Ovary (tissue), 9 donors: ENCODE measurements around the gene C5orf15. TPM values are rescaled to one million over a fixed set of nuclear protein-coding genes. Genes with fewer than 3 reads are reported as not detected.
A peak's percentile ranks its signal among the peaks of the same experiment; 100 is the strongest.

Source experiments
- DNase-seq, 5 donors: peaks; one replicate each; pipeline ENCODE4 v3.0.0-alpha.2; 2019 to 2020
- H3K27ac ChIP-seq, 2 donors: fragments of 200-600 bp; one replicate each; pipeline versions ENCODE4 v1.5.1 to v1.8.0; 2019 to 2022
- H3K27me3 ChIP-seq: fragments of 200-600 bp; one replicate; pipeline ENCODE4 v1.8.0; 2022
- H3K36me3 ChIP-seq: fragments of 200-600 bp; sonication (generic); one replicate; pipeline ENCODE4 v1.5.1; 2019
- H3K4me1 ChIP-seq: one replicate; pipeline ENCODE4 v1.8.1; 2013; ENCODE audit warnings: mild to moderate bottlenecking, moderate library complexity; ENCODE audit not compliant: insufficient read depth
- H3K4me3 ChIP-seq: fragments of 200-600 bp; sonication (generic); one replicate; pipeline ENCODE4 v1.5.1; 2017
- H3K9me3 ChIP-seq, 2 donors: fragments of 200-600 bp in 1 of 2; sonication (generic) in 1 of 2; one replicate each; pipeline versions ENCODE4 v1.5.1 to v1.8.1; 2013 to 2019; ENCODE audit warnings: mild to moderate bottlenecking in 1 of 2, moderate library complexity in 1 of 2
- CTCF ChIP-seq, 3 donors: fragments of 450-650 bp in 2 of 3; fragments of 200-600 bp in 1 of 3; IDR thresholded peaks; one replicate each; pipeline versions ENCODE4 v1.5.1 to v1.8.0; 2016 to 2022; ENCODE audit warnings: antibody characterized with exemption in 3 of 3, mild to moderate bottlenecking in 1 of 3
- EP300 ChIP-seq: sonication (generic); formaldehyde crosslinking; IDR thresholded peaks from one replicate; pipeline ENCODE4 v1.6.1; 2017; ENCODE audit warnings: antibody characterized with exemption
- POLR2A ChIP-seq: fragments of 450-650 bp; IDR thresholded peaks from one replicate; pipeline ENCODE4 v1.6.1; 2017; ENCODE audit warnings: antibody characterized with exemption, mild to moderate bottlenecking, moderate library complexity
- WGBS, 3 donors: extraction: QIAGEN DNeasy Blood & Tissue Kit in 1 of 3; methylation state at CpG; one replicate each; pipeline versions ENCODE4 v1.1.5 to v1.1.7; 2013 to 2017; 5-methylcytosine and 5-hydroxymethylcytosine counted together
- intact Hi-C, 4 donors: fragments of 100-400 bp; cut with DNase I; formaldehyde crosslinking; loops; one replicate each; pipeline versions ENCODE4 v1.11.0 to v1.15.1; 2022 to 2023
- polyA plus RNA-seq, 2 donors: library from polyadenylated mRNA; stranded (reverse); fragments of 200-250 nt in 1 of 2; fragments of 350-450 nt in 1 of 2; fragmentation: Illumina TruSeq in 1 of 2; extraction: RNeasy Lipid Tissue Mini Kit (QIAGEN cat#74804) in 1 of 2; gene quantifications; one replicate each; pipeline ENCODE4 v1.2.3, GENCODE V29; 2013 to 2014
- total RNA-seq, 7 donors: library from RNA; depleted of rRNA in 2 of 7; stranded (reverse); fragments of >200 nt in 2 of 7; fragmentation: NEBNext Ultra II Directional in 3 of 7; extraction: Animal tissue kit (Norgen Biotek cat#: 25700) in 3 of 7; gene quantifications; one replicate each; pipeline versions ENCODE4 v1.1.0 to v1.2.4, GENCODE V29; 2016 to 2023
- donor health status: DM: no; HTN: no; CAD: no; lungs with moderate emphysema.
- donor health status: DM: no; HTN: no; CAD: no.
- donor health status: Bipolar disorder and iron deficiency.
- donor health status: DM: yes; HTN: yes; CAD: no.
- donor health status: DM: no; HTN: no; CAD: no.
- donor health status: DM: yes; HTN: yes; CAD: no.

The C5orf15 gene
- total and polyA plus RNA-seq, 9 donors = 26.9 to 102 (median 34.5) TPM

GRCh38 chr5:134005417-134006061 is 37.1 kb upstream of the C5orf15 start:
- Histone ChIP-seq H3K27ac (peak overlapping the region; percentile 99 to 100), H3K27me3 (no peaks in the 10 kb centered on the region), H3K9me3 (no peaks in the 10 kb centered on the region), H3K4me3 (peak overlapping the region; percentile 69), H3K36me3 (no peaks in the 10 kb centered on the region), H3K4me1 (peaks cover 13% of the 10 kb centered on the region)
- 6 to 9% (median 6%) methylated on average over 40 of the region's 40 CpGs for WGBS, 3 donors
- TF ChIP-seq EP300 = no peak
- TF ChIP-seq CTCF (IDR thresholded peaks at IDR 0.05) = no peak
- TF ChIP-seq POLR2A = no peak
- peak; percentile 42 to 72 (median 58) for DNase-seq
- intact Hi-C loops = loop anchor here in 1 of 4 donors (2.0 kb wide), 1 partner anchor 37 kb away; the partner anchor contains the start of gene C5orf15

DNA sequence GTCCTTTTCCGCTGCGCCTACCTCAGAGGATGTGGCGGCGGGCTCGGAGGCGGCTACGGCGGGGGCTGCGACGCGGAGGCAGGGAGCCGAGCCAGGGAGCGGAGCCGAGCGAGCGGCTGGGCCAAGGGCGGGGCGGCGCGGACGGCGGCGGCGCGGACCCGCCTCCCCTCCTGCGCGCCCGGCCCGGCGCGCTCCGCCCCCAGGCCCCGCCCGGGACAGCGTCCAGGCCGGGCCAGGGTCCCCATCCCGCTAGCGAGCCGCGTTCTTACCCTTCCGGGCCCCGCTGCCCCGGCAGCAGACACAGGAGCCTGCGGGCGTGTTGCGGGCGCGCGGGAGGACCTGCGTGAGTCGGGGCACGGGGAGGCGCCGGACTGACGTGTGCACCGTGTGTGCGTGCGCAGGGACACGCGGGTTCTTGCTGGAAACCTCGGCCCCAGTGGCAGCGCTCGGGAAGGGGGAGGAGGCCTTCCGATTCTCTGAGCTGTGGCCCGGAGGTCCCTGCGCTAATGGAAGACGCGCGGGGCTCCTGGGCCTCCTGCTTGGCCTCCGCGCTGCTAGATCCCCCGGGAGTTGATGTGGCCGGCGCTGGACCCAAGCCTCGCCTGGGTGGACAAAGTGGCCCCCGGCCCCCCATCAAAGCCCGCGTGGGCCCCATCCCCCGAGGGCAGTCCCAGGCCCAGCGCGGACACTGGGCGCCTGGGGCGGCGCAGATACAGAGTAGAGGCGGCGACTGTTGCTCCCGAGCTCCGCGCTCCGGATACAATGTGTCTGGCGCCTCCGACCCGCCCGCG is 36.4 kb upstream of the C5orf15 start, which contains the start of gene VDAC1:
Gene VDAC1 (minus strand): TSS at position 350 of the 791 bp plus-strand sequence. CDS start 11,963 bp downstream, outside the sequence.
- H3K27ac ChIP-seq = peak within 1 kb of the TSS; percentile 99 to 100
- intact Hi-C loops = loop anchor here in 1 of 4 donors (2.0 kb wide), 1 partner anchor 36 kb away; the partner anchor contains the start of gene C5orf15
- no peaks in the 10 kb centered on the region for H3K27me3 ChIP-seq
- peak; percentile 77 for TF ChIP-seq POLR2A
- peak in 2 of 3 donors; percentile 20 to 29 for TF ChIP-seq CTCF (IDR thresholded peaks at IDR 0.05)
- peak; percentile 21 for TF ChIP-seq EP300
- DNase-seq = peak; percentile 77 to 88 (median 85)
- WGBS, 3 donors = 0% methylated on average over 21 to 96 of the region's 96 CpGs
- no peaks in the 10 kb centered on the region for H3K36me3 ChIP-seq
- H3K4me1 ChIP-seq = peaks cover 16% of the 10 kb centered on the region
- H3K9me3 ChIP-seq = no peaks in the 10 kb centered on the region
- H3K4me3 ChIP-seq = peak within 1 kb of the TSS; percentile 69

DNA sequence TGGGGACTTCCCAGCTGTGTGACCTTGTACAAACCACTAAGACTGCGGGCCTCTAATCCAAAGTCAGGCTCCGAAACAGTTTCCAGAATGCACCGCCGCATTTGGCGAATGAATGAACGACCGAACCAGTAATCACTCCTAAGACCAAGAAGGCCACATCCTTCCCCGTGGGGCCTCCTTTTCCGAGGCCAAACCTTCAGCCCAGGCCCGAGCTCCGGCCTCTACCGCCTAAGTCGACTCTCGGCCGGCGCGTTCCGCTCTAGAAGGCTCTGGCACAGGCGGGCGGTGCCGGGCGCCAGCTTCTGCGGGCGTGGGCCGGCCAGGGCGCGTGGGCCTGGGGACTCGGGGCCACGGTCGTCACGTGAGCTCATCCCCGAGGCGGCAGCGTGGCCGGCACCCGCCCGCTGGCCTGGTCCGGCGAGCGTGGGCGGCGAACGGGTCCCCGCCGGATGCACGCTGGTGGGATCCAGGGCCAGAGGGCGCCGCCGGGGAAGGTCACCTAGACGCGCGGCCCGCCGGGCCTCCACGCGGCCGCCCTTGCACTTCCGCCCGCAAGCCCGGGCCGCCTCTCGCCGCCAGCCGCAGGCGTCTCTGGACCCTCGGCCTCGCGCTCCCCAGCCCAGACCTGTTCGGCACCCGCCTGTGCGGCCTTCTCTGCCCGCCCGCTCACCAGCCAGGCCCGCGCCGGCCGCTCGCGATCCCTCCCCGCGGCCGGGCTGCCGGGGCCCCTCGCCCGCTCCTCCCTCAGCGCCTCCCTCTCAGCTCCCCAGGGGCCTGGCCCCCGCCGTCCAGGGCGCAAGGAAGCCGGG is 35.6 kb upstream of the C5orf15 start:
- intact Hi-C loops = loop anchor here in 1 of 4 donors (2.0 kb wide), 1 partner anchor 35 kb away; the partner anchor contains the start of gene C5orf15
- peak; percentile 55 to 80 (median 66) for DNase-seq
- Histone ChIP-seq H3K27me3 (no peaks in the 10 kb centered on the region), H3K9me3 (no peaks in the 10 kb centered on the region), H3K4me1 (peaks cover 16% of the 10 kb centered on the region), H3K27ac (peak overlapping the region; percentile 99 to 100), H3K4me3 (peak overlapping the region; percentile 69), H3K36me3 (no peaks in the 10 kb centered on the region)
- 0 to 1% (median 1%) methylated on average over 25 to 90 of the region's 90 CpGs for WGBS, 3 donors
- TF ChIP-seq POLR2A = no peak
- TF ChIP-seq EP300 = no peak
- no peak for TF ChIP-seq CTCF (IDR thresholded peaks at IDR 0.05)
